GM10266 (cell line): Measurements from ENCODE around the gene DAB2IP.

Experiments used
- DNase-seq: peaks from one replicate; pipeline ENCODE4 v3.0.0; 2012; ENCODE audit errors: extremely low spot score
- CTCF ChIP-seq: IDR thresholded peaks from 2 replicates; pipeline ENCODE4 v1.5.1; 2012; ENCODE audit warnings: mild to moderate bottlenecking, low read depth; ENCODE audit not compliant: control insufficient read depth, insufficient read depth; ENCODE audit errors: missing control alignments

Gene DAB2IP

DNA sequence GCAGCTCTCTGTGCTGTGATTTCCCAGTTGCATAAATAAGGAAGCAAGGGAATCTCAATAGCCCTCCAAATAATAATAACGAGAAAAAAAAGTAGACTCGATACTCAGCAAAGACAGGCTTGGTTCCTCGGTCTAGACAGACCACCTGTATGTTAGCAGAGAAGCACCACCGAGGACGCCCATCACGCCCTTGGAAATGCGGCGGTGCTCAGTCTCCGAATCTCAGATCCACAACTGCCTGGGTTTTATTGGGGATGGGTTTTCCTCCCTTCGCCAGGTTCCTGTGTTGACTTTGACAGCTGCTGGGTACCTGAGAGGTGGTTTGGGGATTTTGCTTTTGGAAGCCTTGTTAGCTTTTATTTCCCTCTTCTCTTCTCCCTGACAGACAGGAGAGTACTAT is 7.2 kb downstream of the DAB2IP start:
- no peak for TF ChIP-seq CTCF
- DNase-seq: no peak

- DNase-seq: no peak
- TF ChIP-seq CTCF: no peak
Measured at GRCh38 chr9:121660367-121660766, 8.9 kb downstream of the DAB2IP start.

DNA sequence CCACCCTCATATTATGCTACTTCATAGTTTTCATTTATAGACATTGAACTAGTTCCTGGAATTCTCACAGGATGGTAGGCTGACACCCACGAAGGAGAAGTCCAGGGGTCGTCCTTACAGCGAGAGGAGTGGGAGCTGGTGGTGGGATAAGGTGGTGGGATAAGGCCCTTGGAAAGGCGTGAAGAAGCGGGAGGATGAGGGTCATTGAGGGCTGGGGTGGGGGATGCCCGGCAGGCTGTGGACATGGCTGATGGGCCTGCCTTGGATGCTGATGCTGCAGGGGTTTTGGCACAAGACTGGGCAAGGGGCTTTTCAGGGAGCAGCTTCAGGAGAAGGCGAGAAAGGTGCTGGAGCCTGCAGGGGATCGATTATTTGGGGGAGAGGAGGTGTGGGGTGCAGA is 9.4 kb downstream of the DAB2IP start:
- no peak for DNase-seq
- no peak for TF ChIP-seq CTCF

- DNase-seq: no peak
- TF ChIP-seq CTCF: no peak
Measured at GRCh38 chr9:121661328-121661727, 9.9 kb downstream of the DAB2IP start.

GRCh38 chr9:121662359-121662758 is 10.9 kb downstream of the DAB2IP start:
- no peak for TF ChIP-seq CTCF
- DNase-seq: no peak

DNA sequence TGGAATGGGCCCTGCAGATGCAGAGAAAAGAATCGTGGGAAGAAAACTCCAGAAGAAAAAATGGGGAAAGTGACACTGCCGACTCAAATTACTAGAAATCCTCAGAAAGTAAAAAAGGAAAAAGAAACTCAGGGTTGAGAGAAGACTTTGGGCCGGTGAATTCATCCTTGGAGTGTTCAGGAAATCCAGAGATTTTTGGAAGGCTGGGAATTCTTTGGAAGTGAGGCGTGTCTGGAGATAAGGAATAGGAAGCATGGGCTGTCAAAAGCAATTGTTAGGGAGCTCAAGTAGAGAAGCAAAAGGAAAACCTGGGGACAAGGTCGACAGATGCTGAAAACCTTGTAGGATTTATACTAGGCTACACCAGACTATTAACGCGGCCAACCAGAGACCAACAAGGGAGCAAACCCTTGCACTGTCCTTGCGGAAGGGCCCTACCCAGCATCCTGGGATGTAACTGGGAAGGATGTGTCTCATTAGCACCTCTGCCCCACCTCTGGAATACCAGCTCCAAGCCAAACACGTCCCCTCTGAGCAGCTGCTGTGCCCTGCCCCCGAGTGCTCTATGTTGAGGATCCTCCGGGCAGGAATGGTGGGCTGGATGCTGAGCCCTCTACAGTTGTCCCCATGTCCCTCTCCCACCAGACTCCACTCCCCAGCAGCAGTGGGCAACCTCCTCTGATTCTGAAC is 11.6 kb downstream of the DAB2IP start:
- no peak for TF ChIP-seq CTCF

GRCh38 chr9:121663591-121663990 is 12.2 kb downstream of the DAB2IP start:
- no peak for TF ChIP-seq CTCF
- DNase-seq: no peak

More for the DNA sequence above, 11.6 kb downstream of the DAB2IP start:
- DNase-seq: no peak
